ENCODE data around the gene TPP2. TPM values are rescaled to one million over a fixed set of nuclear protein-coding genes. Genes with fewer than 3 reads are reported as not detected.

TPP2 gene
- total RNA-seq, 1 experiment from 2014 or later = 31.6 TPM

Other genes starting within 250 kb of the TPP2 start
- gene FGF14, start 194.9 kb upstream of the TPP2 start, total RNA-seq (2021; ENCODE audit: unreplicated experiment) = 0.03 TPM
- gene METTL21C, start 98.1 kb downstream of the TPP2 start, total RNA-seq (2021; ENCODE audit: unreplicated experiment) = not detected
- 20.8 TPM for gene TEX30, start 176.8 kb downstream of the TPP2 start, total RNA-seq (2021; ENCODE audit: unreplicated experiment)
- gene POGLUT2, start 202.0 kb downstream of the TPP2 start, total RNA-seq (2021; ENCODE audit: unreplicated experiment) = 5.8 TPM
- 10.5 TPM for gene BIVM, start 202.1 kb downstream of the TPP2 start, total RNA-seq (2021; ENCODE audit: unreplicated experiment)
- gene ERCC5, start 249.0 kb downstream of the TPP2 start, total RNA-seq (2021; ENCODE audit: unreplicated experiment) = 19.6 TPM

Measured in Panc1 (cell line).